PC-9 (cell line): ENCODE data around the gene SDF2.

Experiments used
- EZH2 ChIP-seq: fragments of 200-600 bp; sonication (generic); IDR thresholded peaks from 2 replicates; pipeline ENCODE4 v1.8.0; 2017; ENCODE audit warnings: antibody characterized with exemption, low read depth
- TF ChIP-seq, protein P1 (sequence below): fragments of 200-600 bp; sonication (generic); conservative IDR thresholded peaks from 2 replicates; pipeline ENCODE4 v1.6.1; 2017; ENCODE audit warnings: mixed run types, antibody characterized with exemption, mild to moderate bottlenecking, moderate library complexity

DNA sequence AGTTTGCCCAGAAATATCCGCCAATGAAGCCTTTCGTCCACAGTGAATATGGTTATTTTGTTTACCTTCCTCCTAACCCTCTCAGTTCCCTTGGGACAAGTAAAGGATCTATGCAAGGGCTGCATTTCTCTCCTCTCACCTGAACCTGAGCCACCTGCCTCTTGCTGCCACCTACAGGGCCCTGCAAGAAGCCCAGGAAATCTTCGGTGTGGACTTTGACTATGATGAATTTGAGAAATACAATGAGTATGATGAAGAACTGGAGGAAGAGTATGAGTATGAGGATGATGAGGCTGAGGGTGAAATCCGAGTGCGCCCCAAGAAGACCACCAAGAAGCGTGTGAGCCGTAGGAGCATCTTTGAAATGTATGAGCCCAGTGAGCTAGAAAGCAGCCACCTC is 14.3 kb upstream of the SDF2 start:
- TF ChIP-seq, protein P1, sequence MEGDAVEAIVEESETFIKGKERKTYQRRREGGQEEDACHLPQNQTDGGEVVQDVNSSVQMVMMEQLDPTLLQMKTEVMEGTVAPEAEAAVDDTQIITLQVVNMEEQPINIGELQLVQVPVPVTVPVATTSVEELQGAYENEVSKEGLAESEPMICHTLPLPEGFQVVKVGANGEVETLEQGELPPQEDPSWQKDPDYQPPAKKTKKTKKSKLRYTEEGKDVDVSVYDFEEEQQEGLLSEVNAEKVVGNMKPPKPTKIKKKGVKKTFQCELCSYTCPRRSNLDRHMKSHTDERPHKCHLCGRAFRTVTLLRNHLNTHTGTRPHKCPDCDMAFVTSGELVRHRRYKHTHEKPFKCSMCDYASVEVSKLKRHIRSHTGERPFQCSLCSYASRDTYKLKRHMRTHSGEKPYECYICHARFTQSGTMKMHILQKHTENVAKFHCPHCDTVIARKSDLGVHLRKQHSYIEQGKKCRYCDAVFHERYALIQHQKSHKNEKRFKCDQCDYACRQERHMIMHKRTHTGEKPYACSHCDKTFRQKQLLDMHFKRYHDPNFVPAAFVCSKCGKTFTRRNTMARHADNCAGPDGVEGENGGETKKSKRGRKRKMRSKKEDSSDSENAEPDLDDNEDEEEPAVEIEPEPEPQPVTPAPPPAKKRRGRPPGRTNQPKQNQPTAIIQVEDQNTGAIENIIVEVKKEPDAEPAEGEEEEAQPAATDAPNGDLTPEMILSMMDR: peak; percentile 72
- TF ChIP-seq EZH2: no peak
